OCI-LY7 (cell line): Measurements from ENCODE around the gene PEX11G. TPM values are rescaled to one million over a fixed set of nuclear protein-coding genes. Genes with fewer than 3 reads are reported as not detected.

Experiments used
- BruUV-seq: library from RNA; stranded (reverse); fragments of 400-500 nt; replicated peaks from 2 replicates; lab custom pipeline; 2021; lab: Mats Ljungman, UMichigan
- CTCF ChIA-PET: fragments of 300-600 bp; sonication (Branson Sonifier 250); formaldehyde crosslinking; loops from one replicate; lab custom pipeline; 2022; ENCODE audit warnings: antibody characterized with exemption; ENCODE audit not compliant: unreplicated experiment; lab: Charles Lee
- POLR2A ChIA-PET: fragments of 300-600 bp; sonication (Branson Sonifier 250); formaldehyde crosslinking; loops from one replicate; lab custom pipeline; 2022; ENCODE audit warnings: antibody characterized with exemption; lab: Charles Lee
- DNase-seq: peaks from one replicate; pipeline ENCODE4 v3.0.0-alpha.2; 2015; ENCODE audit warnings: low spot score
- H2AFZ ChIP-seq: fragments of 200-600 bp; sonication (generic), shearing (Covaris generic); 2 replicates; pipeline ENCODE4 v1.6.1; 2014; ENCODE audit warnings: mild to moderate bottlenecking, antibody characterized with exemption, low read length, moderate library complexity
- H3K27ac ChIP-seq: fragments of 200-600 bp; sonication (generic); 2 replicates; pipeline ENCODE4 v1.5.1; 2014; ENCODE audit warnings: mixed run types, low read depth, mild to moderate bottlenecking, moderate library complexity, low read length, inconsistent platforms; ENCODE audit not compliant: poor library complexity, severe bottlenecking
- H3K36me3 ChIP-seq: fragments of 200-600 bp; sonication (generic); 2 replicates; pipeline ENCODE4 v1.6.1; 2014; ENCODE audit warnings: mild to moderate bottlenecking, antibody characterized with exemption, low read length, moderate library complexity, mixed read lengths; ENCODE audit not compliant: insufficient read depth
- H3K4me1 ChIP-seq: fragments of 200-600 bp; sonication (generic); 2 replicates; pipeline ENCODE4 v1.5.1; 2014; ENCODE audit warnings: mild to moderate bottlenecking, low read length; ENCODE audit not compliant: insufficient read depth, poor library complexity, severe bottlenecking
- H3K4me2 ChIP-seq: fragments of 200-600 bp; sonication (generic); 2 replicates; pipeline ENCODE4 v1.6.1; 2014; ENCODE audit warnings: mild to moderate bottlenecking, low read length
- H3K4me3 ChIP-seq: fragments of 200-600 bp; sonication (generic); 2 replicates; pipeline ENCODE4 v1.5.1; 2014; ENCODE audit warnings: mild to moderate bottlenecking, low read depth, low read length; ENCODE audit not compliant: poor library complexity, severe bottlenecking
- H3K79me2 ChIP-seq: fragments of 200-600 bp; sonication (generic); 2 replicates; pipeline ENCODE4 v1.6.1; 2016; ENCODE audit warnings: low read depth, mild to moderate bottlenecking, low read length, moderate library complexity, mixed read lengths; ENCODE audit not compliant: insufficient read depth
- H3K9me2 ChIP-seq: fragments of 200-600 bp; sonication (generic); 2 replicates; pipeline ENCODE4 v1.6.1; 2016; ENCODE audit warnings: mild to moderate bottlenecking, low read length, mixed read lengths; ENCODE audit not compliant: insufficient read depth
- H3K9me3 ChIP-seq: fragments of 200-600 bp; sonication (generic); 2 replicates; pipeline ENCODE4 v1.6.1; 2014; ENCODE audit warnings: mild to moderate bottlenecking, mixed run types, low read length, mixed read lengths
- H4K20me1 ChIP-seq: fragments of 200-600 bp; sonication (generic); 2 replicates; pipeline ENCODE4 v1.6.1; 2014; ENCODE audit warnings: mild to moderate bottlenecking, antibody characterized with exemption, low read length, moderate library complexity, mixed read lengths; ENCODE audit not compliant: insufficient read depth
- EZH2phosphoT487 ChIP-seq: fragments of 200-600 bp; sonication (generic); IDR thresholded peaks from 2 replicates; pipeline ENCODE4 v1.6.1; 2018; ENCODE audit warnings: low read depth, borderline replicate concordance, mild to moderate bottlenecking, mixed run types, antibody characterized with exemption, low read length, moderate library complexity, mixed read lengths
- intact Hi-C: fragments of 100-400 bp; cut with micrococcal nuclease; formaldehyde crosslinking; loops from one replicate; pipeline ENCODE4 v1.10.0; 2022; ENCODE audit not compliant: unreplicated experiment
- total RNA-seq, 2 experiments: library from RNA; depleted of rRNA in 1 of 2; stranded (reverse); fragments of >200 nt in 1 of 2; shearing (Covaris generic) in 1 of 2; gene quantifications; 2 replicates each; pipeline ENCODE4 v1.2.3, GENCODE V29; 2014 to 2022
- TF ChIP-seq, protein P1 (sequence below): fragments of 200-600 bp; sonication (generic); conservative IDR thresholded peaks from 2 replicates; pipeline ENCODE4 v1.5.1; 2014; ENCODE audit warnings: mild to moderate bottlenecking, antibody characterized with exemption, low read length, moderate library complexity, mixed read lengths

PEX11G gene
- total RNA-seq, 2 experiments from 2014 or later: not detected

DNA sequence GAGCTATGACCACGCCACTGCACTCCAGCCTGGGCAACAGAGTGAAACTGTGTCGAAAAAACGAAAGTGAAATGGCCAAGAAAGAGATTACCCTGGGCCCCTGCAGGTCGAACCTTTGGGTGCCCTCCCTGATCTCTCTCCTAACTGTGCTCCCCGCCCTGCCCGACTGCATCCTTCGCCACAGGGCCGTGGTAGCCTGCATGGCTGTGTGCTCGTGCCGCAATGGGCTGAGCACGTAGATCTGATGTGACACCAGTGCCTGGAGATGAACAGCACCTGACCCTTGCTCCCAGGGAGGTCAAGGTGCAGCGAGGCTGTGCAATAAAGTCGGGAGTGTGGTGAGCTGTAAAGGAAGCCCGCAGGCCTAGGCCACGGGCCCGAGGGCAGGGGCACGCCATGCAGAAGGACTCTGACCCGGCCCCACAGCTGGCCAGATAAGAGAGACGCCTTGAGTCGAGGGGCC is 60.2 kb downstream of the PEX11G start:
- Histone ChIP-seq H3K4me3 (no peak overlapping the region), H3K27ac (no peak overlapping the region), H2AFZ (no peak overlapping the region), H3K4me1 (no peaks in the 10 kb centered on the region), H3K9me2 (no peaks in the 10 kb centered on the region), H3K4me2 (no peak overlapping the region), H3K79me2 (no peaks in the 10 kb centered on the region), H3K9me3 (no peaks in the 10 kb centered on the region), H4K20me1 (no peaks in the 10 kb centered on the region), H3K36me3 (peaks cover 80% of the 10 kb centered on the region)
- DNase-seq: no peak
- no peak for TF ChIP-seq EZH2phosphoT487
- TF ChIP-seq, protein P1, sequence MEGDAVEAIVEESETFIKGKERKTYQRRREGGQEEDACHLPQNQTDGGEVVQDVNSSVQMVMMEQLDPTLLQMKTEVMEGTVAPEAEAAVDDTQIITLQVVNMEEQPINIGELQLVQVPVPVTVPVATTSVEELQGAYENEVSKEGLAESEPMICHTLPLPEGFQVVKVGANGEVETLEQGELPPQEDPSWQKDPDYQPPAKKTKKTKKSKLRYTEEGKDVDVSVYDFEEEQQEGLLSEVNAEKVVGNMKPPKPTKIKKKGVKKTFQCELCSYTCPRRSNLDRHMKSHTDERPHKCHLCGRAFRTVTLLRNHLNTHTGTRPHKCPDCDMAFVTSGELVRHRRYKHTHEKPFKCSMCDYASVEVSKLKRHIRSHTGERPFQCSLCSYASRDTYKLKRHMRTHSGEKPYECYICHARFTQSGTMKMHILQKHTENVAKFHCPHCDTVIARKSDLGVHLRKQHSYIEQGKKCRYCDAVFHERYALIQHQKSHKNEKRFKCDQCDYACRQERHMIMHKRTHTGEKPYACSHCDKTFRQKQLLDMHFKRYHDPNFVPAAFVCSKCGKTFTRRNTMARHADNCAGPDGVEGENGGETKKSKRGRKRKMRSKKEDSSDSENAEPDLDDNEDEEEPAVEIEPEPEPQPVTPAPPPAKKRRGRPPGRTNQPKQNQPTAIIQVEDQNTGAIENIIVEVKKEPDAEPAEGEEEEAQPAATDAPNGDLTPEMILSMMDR: no peak
- CTCF ChIA-PET: no interaction called here
- POLR2A ChIA-PET: no interaction called here
- BruUV-seq: no TSS peak
- intact Hi-C loops: no loop called here

DNA sequence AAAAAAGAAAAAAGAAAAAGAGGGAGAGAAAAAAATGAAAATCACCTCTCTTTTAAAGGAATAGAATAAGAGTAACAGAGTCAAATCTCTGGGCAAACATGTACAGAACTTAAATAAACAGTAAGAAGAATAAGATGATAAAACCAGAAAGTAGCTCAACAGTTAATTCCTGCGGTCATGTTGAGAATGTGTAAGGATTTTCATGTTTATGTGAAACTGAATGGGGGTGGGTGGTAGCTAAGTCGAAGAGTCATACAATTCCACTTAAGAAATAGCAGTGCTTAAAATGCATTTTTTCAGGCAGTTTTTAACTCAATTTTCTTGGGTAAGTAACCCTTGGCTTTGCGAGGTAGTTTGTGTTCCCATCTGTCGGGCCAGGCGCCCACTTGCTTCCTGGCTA is 60.9 kb downstream of the PEX11G start:
- peaks cover 87% of the 10 kb centered on the region for H3K36me3 ChIP-seq
- BruUV-seq: no TSS peak
- H3K9me3 ChIP-seq: no peaks in the 10 kb centered on the region
- POLR2A ChIA-PET: no interaction called here
- H3K79me2 ChIP-seq: no peaks in the 10 kb centered on the region
- CTCF ChIA-PET: no interaction called here
- H3K27ac ChIP-seq: no peak overlapping the region
- no peaks in the 10 kb centered on the region for H3K9me2 ChIP-seq
- no peak for DNase-seq
- intact Hi-C loops: no loop called here
- no peak overlapping the region for H3K4me2 ChIP-seq
- no peaks in the 10 kb centered on the region for H4K20me1 ChIP-seq
- H3K4me3 ChIP-seq: no peak overlapping the region
- no peaks in the 10 kb centered on the region for H3K4me1 ChIP-seq
- TF ChIP-seq EZH2phosphoT487: no peak
- TF ChIP-seq, protein P1: no peak
- H2AFZ ChIP-seq: no peak overlapping the region

- no peaks in the 10 kb centered on the region for H3K9me3 ChIP-seq
- no peak for DNase-seq
- BruUV-seq: no TSS peak
- H3K27ac ChIP-seq: no peak overlapping the region
- intact Hi-C loops: no loop called here
- no peak for TF ChIP-seq EZH2phosphoT487
- TF ChIP-seq, protein P1: no peak
- ChIA-PET POLR2A (no interaction called here), CTCF (no interaction called here)
- no peaks in the 10 kb centered on the region for H4K20me1 ChIP-seq
- H3K4me2 ChIP-seq: no peak overlapping the region
- no peaks in the 10 kb centered on the region for H3K79me2 ChIP-seq
- peaks cover 86% of the 10 kb centered on the region for H3K36me3 ChIP-seq
- no peak overlapping the region for H2AFZ ChIP-seq
- no peaks in the 10 kb centered on the region for H3K4me1 ChIP-seq
- H3K4me3 ChIP-seq: no peak overlapping the region
- no peaks in the 10 kb centered on the region for H3K9me2 ChIP-seq
Measured at GRCh38 chr19:7426986-7427385, 61.8 kb downstream of the PEX11G start.

Other genes with a start within 250 kb of the PEX11G start
- gene INSR, start 194.6 kb downstream of the PEX11G start, total RNA-seq (2014; rRNA removed; shearing (Covaris generic)): 57.7 and 90.3 TPM in 2 replicates
- 74.0 and 83.0 TPM in 2 replicates for gene INSR, start 194.6 kb downstream of the PEX11G start, total RNA-seq (2022)
- gene ARHGEF18, start 140.1 kb downstream of the PEX11G start, total RNA-seq (2014; rRNA removed; shearing (Covaris generic)): 45.8 and 48.1 TPM in 2 replicates
- 55.2 and 59.3 TPM in 2 replicates for gene ARHGEF18, start 140.1 kb downstream of the PEX11G start, total RNA-seq (2022)
- not detected in 2 replicates for gene ZNF358, start 27.1 kb upstream of the PEX11G start, total RNA-seq (2014; rRNA removed; shearing (Covaris generic))
- not detected in 2 replicates for gene ZNF358, start 27.1 kb upstream of the PEX11G start, total RNA-seq (2022)
- gene MCOLN1, start 33.6 kb upstream of the PEX11G start, total RNA-seq (2014; rRNA removed; shearing (Covaris generic)): 2.4 and 7.8 TPM in 2 replicates
- gene MCOLN1, start 33.6 kb upstream of the PEX11G start, total RNA-seq (2022): 16.7 and 18.3 TPM in 2 replicates
- 50.6 and 54.3 TPM in 2 replicates for gene PNPLA6, start 46.7 kb upstream of the PEX11G start, total RNA-seq (2014; rRNA removed; shearing (Covaris generic))
- gene PNPLA6, start 46.7 kb upstream of the PEX11G start, total RNA-seq (2022): 92.4 and 93.0 TPM in 2 replicates
- gene CAMSAP3, start 106.8 kb upstream of the PEX11G start, total RNA-seq (2014; rRNA removed; shearing (Covaris generic)): 1.1 and 1.6 TPM in 2 replicates
- 1.9 and 2.8 TPM in 2 replicates for gene CAMSAP3, start 106.8 kb upstream of the PEX11G start, total RNA-seq (2022)
- 35.0 and 36.6 TPM in 2 replicates for gene XAB2, start 140.5 kb upstream of the PEX11G start, total RNA-seq (2014; rRNA removed; shearing (Covaris generic))
- gene XAB2, start 140.5 kb upstream of the PEX11G start, total RNA-seq (2022): 39.7 and 39.9 TPM in 2 replicates
- 48.8 and 65.4 TPM in 2 replicates for gene PET100, start 140.8 kb upstream of the PEX11G start, total RNA-seq (2014; rRNA removed; shearing (Covaris generic))
- 111 and 118 TPM in 2 replicates for gene PET100, start 140.8 kb upstream of the PEX11G start, total RNA-seq (2022)
- 0.82 TPM in 1 of 2 replicates, not detected in the other for gene PCP2, start 144.7 kb upstream of the PEX11G start, total RNA-seq (2014; rRNA removed; shearing (Covaris generic))
- gene PCP2, start 144.7 kb upstream of the PEX11G start, total RNA-seq (2022): 2.0 and 2.1 TPM in 2 replicates
- gene STXBP2, start 148.1 kb upstream of the PEX11G start, total RNA-seq (2014; rRNA removed; shearing (Covaris generic)): 27.7 and 43.0 TPM in 2 replicates
- gene STXBP2, start 148.1 kb upstream of the PEX11G start, total RNA-seq (2022): 121 and 138 TPM in 2 replicates
- not detected in 2 replicates for gene RETN, start 180.0 kb upstream of the PEX11G start, total RNA-seq (2014; rRNA removed; shearing (Covaris generic))
- gene RETN, start 180.0 kb upstream of the PEX11G start, total RNA-seq (2022): not detected in 2 replicates
- 0.22 and 0.28 TPM in 2 replicates for gene MCEMP1, start 188.1 kb upstream of the PEX11G start, total RNA-seq (2014; rRNA removed; shearing (Covaris generic))
- gene MCEMP1, start 188.1 kb upstream of the PEX11G start, total RNA-seq (2022): not detected in 2 replicates
- 78.4 and 91.5 TPM in 2 replicates for gene TRAPPC5, start 191.8 kb upstream of the PEX11G start, total RNA-seq (2014; rRNA removed; shearing (Covaris generic))
- 115 and 150 TPM in 2 replicates for gene TRAPPC5, start 191.8 kb upstream of the PEX11G start, total RNA-seq (2022)
- gene FCER2, start 213.1 kb upstream of the PEX11G start, total RNA-seq (2014; rRNA removed; shearing (Covaris generic)): 3.3 and 3.7 TPM in 2 replicates
- 3.9 and 4.6 TPM in 2 replicates for gene FCER2, start 213.1 kb upstream of the PEX11G start, total RNA-seq (2022)
- not detected in 2 replicates for gene CLEC4G, start 243.1 kb upstream of the PEX11G start, total RNA-seq (2014; rRNA removed; shearing (Covaris generic))
- gene CLEC4G, start 243.1 kb upstream of the PEX11G start, total RNA-seq (2022): not detected in 2 replicates